Osteoblast (primary cell): ENCODE measurements around the gene DOCK1. TPM values are rescaled to one million over a fixed set of nuclear protein-coding genes. Genes with fewer than 3 reads are reported as not detected.

Source experiments
- DNase-seq: peaks from one replicate; pipeline ENCODE4 v3.0.0; 2011; ENCODE audit warnings: low spot score, mixed read lengths; ENCODE audit not compliant: insufficient read length; ENCODE audit errors: missing footprints
- H2AFZ ChIP-seq: 2 replicates; pipeline ENCODE4 v1.6.0; 2011; ENCODE audit warnings: mild to moderate bottlenecking, low read length
- H3K27ac ChIP-seq: 2 replicates; pipeline ENCODE4 v1.5.1; 2011; ENCODE audit warnings: mild to moderate bottlenecking, low read depth, low read length, moderate library complexity
- H3K27me3 ChIP-seq: 2 replicates; pipeline ENCODE4 v1.6.0; 2012; ENCODE audit warnings: mild to moderate bottlenecking, control low read depth, inconsistent platforms, low read length, moderate library complexity; ENCODE audit not compliant: insufficient read depth
- H3K36me3 ChIP-seq: 2 replicates; pipeline ENCODE4 v1.5.1; 2011; ENCODE audit warnings: mild to moderate bottlenecking, low read length, control low read depth, moderate library complexity; ENCODE audit not compliant: insufficient read depth
- H3K4me1 ChIP-seq: 2 replicates; pipeline ENCODE4 v1.5.1; 2011; ENCODE audit warnings: mild to moderate bottlenecking, low read length, control low read depth, moderate library complexity; ENCODE audit not compliant: insufficient read depth
- H3K4me2 ChIP-seq: 2 replicates; pipeline ENCODE4 v1.6.0; 2011; ENCODE audit warnings: mild to moderate bottlenecking, low read length; ENCODE audit not compliant: insufficient read depth
- H3K4me3 ChIP-seq: fragments of 200-600 bp; sonication (generic); 3 replicates; pipeline ENCODE4 v1.5.1; 2012; ENCODE audit warnings: mild to moderate bottlenecking, low read length, inconsistent platforms; ENCODE audit not compliant: insufficient read depth
- H3K79me2 ChIP-seq: 2 replicates; pipeline ENCODE4 v1.6.0; 2012; ENCODE audit warnings: mild to moderate bottlenecking, low read length, control low read depth, inconsistent platforms; ENCODE audit not compliant: insufficient read depth
- H3K9me3 ChIP-seq: 2 replicates; pipeline ENCODE4 v1.5.1; 2011; ENCODE audit warnings: low read depth, low read length, control low read depth
- H4K20me1 ChIP-seq: 2 replicates; pipeline ENCODE4 v1.6.0; 2012; ENCODE audit warnings: mild to moderate bottlenecking, low read length, control low read depth; ENCODE audit not compliant: insufficient read depth
- total RNA-seq: library from RNA; depleted of rRNA; stranded (reverse); fragments of >200 nt; gene quantifications from 2 replicates; pipeline ENCODE4 v1.2.3, GENCODE V29; 2012
- TF ChIP-seq, protein P1 (sequence below): IDR thresholded peaks from 2 replicates; pipeline ENCODE4 v1.5.1; 2011; ENCODE audit warnings: mild to moderate bottlenecking, low read depth, low read length, moderate library complexity; ENCODE audit errors: extremely low read depth

DOCK1 gene
- total RNA-seq, 1 donor = 80.3 TPM

DNA sequence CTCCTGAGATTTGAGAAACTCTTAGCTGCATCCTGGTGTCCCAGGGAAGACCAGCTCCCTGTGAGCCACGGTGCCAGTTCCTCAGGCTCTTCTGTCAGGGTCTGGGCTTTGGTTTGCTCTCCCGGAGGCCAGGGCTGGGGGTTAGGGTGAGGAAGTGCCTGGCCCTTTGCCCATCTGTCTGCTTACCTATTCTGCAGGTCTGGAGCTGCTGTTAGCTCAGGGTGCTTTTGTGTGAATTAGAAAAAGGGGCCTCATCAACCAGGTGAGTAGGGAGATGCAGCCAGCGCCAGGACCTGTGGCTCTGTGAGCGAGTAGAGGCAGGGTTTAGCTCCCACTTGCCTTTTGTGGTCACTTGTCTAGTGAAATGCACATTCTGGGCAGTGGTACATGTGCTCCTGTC, 109.4 kb downstream of the DOCK1 start:
- Histone ChIP-seq H3K79me2 (peaks cover 5% of the 10 kb centered on the region), H3K27me3 (no peaks in the 10 kb centered on the region), H3K27ac (no peak overlapping the region), H3K36me3 (peaks cover 28% of the 10 kb centered on the region), H4K20me1 (peaks cover 23% of the 10 kb centered on the region), H3K9me3 (no peaks in the 10 kb centered on the region), H3K4me3 (no peak overlapping the region), H3K4me2 (no peak overlapping the region), H2AFZ (no peak overlapping the region), H3K4me1 (no peaks in the 10 kb centered on the region)
- TF ChIP-seq, protein P1, sequence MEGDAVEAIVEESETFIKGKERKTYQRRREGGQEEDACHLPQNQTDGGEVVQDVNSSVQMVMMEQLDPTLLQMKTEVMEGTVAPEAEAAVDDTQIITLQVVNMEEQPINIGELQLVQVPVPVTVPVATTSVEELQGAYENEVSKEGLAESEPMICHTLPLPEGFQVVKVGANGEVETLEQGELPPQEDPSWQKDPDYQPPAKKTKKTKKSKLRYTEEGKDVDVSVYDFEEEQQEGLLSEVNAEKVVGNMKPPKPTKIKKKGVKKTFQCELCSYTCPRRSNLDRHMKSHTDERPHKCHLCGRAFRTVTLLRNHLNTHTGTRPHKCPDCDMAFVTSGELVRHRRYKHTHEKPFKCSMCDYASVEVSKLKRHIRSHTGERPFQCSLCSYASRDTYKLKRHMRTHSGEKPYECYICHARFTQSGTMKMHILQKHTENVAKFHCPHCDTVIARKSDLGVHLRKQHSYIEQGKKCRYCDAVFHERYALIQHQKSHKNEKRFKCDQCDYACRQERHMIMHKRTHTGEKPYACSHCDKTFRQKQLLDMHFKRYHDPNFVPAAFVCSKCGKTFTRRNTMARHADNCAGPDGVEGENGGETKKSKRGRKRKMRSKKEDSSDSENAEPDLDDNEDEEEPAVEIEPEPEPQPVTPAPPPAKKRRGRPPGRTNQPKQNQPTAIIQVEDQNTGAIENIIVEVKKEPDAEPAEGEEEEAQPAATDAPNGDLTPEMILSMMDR = no peak
- no peak for DNase-seq

DNA sequence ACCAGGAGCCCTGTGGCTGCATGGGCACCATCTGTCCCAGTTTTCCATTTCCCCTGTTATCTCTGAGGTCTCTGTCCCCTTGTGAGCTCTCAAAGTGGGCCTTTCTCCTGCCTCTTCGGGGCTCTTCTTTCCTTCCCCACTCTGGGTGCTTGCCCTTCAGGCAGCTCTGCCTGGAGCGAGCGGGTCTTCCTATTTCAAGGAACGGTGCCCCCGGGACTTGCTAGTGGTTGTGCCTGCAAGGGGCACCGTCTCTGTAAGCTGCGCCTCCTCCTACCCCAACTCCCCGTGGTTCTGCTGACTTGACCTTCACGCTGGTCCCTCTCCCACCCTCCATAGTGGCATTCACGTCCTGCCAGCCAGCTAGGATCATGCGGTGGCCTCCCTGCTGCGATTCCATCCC, 110.1 kb downstream of the DOCK1 start:
- H3K79me2 ChIP-seq = peaks cover 5% of the 10 kb centered on the region
- H3K4me2 ChIP-seq = no peak overlapping the region
- no peaks in the 10 kb centered on the region for H3K27me3 ChIP-seq
- TF ChIP-seq, protein P1 = no peak
- no peak overlapping the region for H3K4me3 ChIP-seq
- no peaks in the 10 kb centered on the region for H3K9me3 ChIP-seq
- H4K20me1 ChIP-seq = peaks cover 27% of the 10 kb centered on the region
- DNase-seq = no peak
- peaks cover 35% of the 10 kb centered on the region for H3K36me3 ChIP-seq
- H2AFZ ChIP-seq = no peak overlapping the region
- no peaks in the 10 kb centered on the region for H3K4me1 ChIP-seq
- H3K27ac ChIP-seq = no peak overlapping the region

DNA sequence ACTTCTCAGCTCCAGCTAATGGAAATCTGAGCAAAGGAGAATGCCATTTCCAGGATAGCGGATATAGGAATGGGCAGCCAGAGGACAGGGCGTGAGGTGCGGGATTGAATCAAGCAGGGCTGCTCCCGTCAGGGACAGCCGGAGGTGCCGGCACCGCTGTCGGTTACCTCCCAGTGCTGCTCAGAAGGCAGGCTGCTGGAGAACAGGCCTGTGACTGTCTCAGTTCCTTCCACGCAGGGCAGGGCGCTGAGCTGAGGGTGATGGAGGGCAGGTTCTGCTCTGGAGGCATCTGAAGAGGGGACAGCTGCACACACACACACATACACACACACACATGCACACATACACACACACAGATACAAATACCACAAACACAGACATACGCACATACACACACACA, 111.1 kb downstream of the DOCK1 start:
- Histone ChIP-seq H3K27ac (no peak overlapping the region), H3K36me3 (peaks cover 37% of the 10 kb centered on the region), H3K4me3 (no peak overlapping the region), H2AFZ (no peak overlapping the region), H3K27me3 (no peaks in the 10 kb centered on the region), H3K9me3 (no peaks in the 10 kb centered on the region), H3K4me1 (no peaks in the 10 kb centered on the region), H4K20me1 (peaks cover 33% of the 10 kb centered on the region), H3K4me2 (no peak overlapping the region), H3K79me2 (peaks cover 5% of the 10 kb centered on the region)
- no peak for DNase-seq
- TF ChIP-seq, protein P1 = no peak

DNA sequence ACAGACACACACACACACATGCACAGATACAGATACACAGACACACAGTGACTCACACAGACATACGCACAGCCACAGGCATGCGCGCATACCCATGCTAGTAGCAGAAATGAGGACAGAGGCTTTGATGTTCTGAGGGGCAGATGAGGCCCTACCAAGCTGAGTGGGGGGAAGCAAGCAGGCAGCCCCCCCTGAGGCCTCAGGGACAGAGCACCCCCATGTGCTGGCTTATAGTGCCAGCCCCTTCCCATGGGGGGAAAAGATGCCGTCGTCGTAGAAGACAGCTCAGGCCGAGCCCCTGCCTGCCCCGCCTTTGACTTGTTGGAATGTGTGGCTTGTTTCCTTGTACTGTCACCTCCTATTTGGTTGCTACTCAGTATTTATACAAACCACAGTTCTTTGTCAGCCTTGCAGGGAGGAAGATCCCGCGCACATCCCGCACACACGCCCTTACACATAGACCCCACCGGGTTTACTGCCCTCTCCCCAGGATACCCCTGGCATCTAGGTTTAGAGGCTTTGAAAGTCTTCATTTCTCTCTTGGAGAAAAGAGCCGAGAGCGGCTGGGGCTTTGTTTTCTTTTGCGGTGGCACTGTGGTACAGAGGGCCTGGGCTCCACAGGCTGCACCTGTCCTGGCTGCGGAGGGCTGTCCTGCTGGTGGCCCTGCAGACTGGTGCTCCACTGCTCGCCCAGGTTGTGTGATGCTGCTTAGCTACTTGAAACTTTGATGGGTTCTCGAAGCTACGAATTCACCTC, 112.5 kb downstream of the DOCK1 start:
- no peak overlapping the region for H3K4me3 ChIP-seq
- no peak overlapping the region for H3K27ac ChIP-seq
- TF ChIP-seq, protein P1 = no peak
- peaks cover 5% of the 10 kb centered on the region for H3K79me2 ChIP-seq
- no peak for DNase-seq
- H3K4me1 ChIP-seq = no peaks in the 10 kb centered on the region
- H3K4me2 ChIP-seq = no peak overlapping the region
- H3K9me3 ChIP-seq = no peaks in the 10 kb centered on the region
- no peak overlapping the region for H2AFZ ChIP-seq
- peaks cover 27% of the 10 kb centered on the region for H4K20me1 ChIP-seq
- H3K27me3 ChIP-seq = no peaks in the 10 kb centered on the region
- peaks cover 31% of the 10 kb centered on the region for H3K36me3 ChIP-seq
